HL-60 (cell line): Measurements from ENCODE around the gene RXFP4.

Experiments used
- DNase-seq, 2 experiments: peaks; one replicate each; pipeline ENCODE4 v3.0.0-alpha.2; 2010 to 2020; ENCODE audit warnings: low read depth in 1 of 2, low spot score in 1 of 2
- H3K27ac ChIP-seq: fragments of 250-450 bp; sonication (Bioruptor Pico); replicated peaks from 2 replicates; pipeline ENCODE4 v1.5.1; 2020; ENCODE audit warnings: mild to moderate bottlenecking, moderate library complexity
- H3K27me3 ChIP-seq: fragments of 250-450 bp; sonication (Bioruptor Pico); 2 replicates; pipeline ENCODE4 v1.5.1; 2021; ENCODE audit warnings: mild to moderate bottlenecking, moderate library complexity; ENCODE audit not compliant: insufficient read depth, poor library complexity, severe bottlenecking
- H3K4me3 ChIP-seq: replicated peaks from 2 replicates; pipeline ENCODE4 v1.5.1; 2011; ENCODE audit warnings: mild to moderate bottlenecking, control low read depth, low read length; ENCODE audit not compliant: insufficient read depth
- GABPA ChIP-seq: IDR thresholded peaks from 2 replicates; pipeline ENCODE4 v1.6.1; 2012; ENCODE audit warnings: low read depth
- POLR2AphosphoS5 ChIP-seq: IDR thresholded peaks from 2 replicates; pipeline ENCODE4 v1.6.1; 2012; ENCODE audit warnings: low read depth
- SPI1 ChIP-seq: IDR thresholded peaks from 2 replicates; pipeline ENCODE4 v1.6.1; 2012; ENCODE audit warnings: low read depth, mild to moderate bottlenecking, borderline replicate concordance
- TF ChIP-seq, protein P1 (sequence below): IDR thresholded peaks from 2 replicates; pipeline ENCODE4 v1.6.1; 2012; ENCODE audit warnings: low read depth; ENCODE audit not compliant: insufficient replicate concordance
- TF ChIP-seq, protein P2 (sequence below): IDR thresholded peaks from one replicate; pipeline ENCODE4 v1.5.1; 2011; ENCODE audit warnings: low read length, control low read depth, inconsistent platforms; ENCODE audit not compliant: insufficient read depth

The RXFP4 gene

DNA sequence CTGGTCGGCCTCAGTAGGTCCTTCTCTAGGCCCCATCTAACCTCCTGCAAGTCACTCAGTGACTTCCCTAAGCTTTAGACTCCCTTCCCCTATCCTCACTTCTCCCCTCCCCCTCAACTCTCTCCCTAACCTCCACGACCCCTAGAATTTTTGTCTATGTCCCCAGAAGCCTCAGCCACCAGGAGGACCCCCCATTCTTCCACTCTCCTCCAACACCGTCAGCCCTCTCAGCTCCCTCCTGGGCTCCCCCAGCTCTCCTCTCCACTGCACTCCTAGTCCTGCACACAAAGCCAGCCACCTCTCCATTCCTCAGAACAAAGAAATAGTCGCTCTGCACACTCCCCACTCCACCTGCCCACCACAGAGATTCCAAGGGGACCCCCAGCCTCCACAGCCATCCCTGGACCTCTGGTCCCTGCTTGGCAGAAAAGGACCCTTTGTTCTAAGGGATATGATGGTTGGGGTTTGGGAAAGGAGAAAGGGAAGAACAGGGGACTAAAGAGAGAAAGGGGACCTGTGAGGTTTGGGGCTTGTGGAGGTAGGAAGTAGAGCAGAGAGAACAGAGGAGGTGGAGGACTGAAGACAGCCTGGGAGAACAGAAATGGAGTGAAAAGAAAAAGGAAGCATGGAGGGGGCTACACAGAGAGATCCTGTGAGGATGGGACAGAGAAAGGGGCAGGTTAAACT is 34.1 kb downstream of the RXFP4 start:
- Histone ChIP-seq H3K4me3 (peak overlapping the region; percentile 84), H3K27ac (peak overlapping the region; percentile 100), H3K27me3 (no peaks in the 10 kb centered on the region)
- TF ChIP-seq GABPA (no peak), SPI1 (peak; percentile 50; the same call in 1 of the 2 replicates), POLR2AphosphoS5 (no peak; the same call in 1 of the 2 replicates)
- TF ChIP-seq, protein P1, sequence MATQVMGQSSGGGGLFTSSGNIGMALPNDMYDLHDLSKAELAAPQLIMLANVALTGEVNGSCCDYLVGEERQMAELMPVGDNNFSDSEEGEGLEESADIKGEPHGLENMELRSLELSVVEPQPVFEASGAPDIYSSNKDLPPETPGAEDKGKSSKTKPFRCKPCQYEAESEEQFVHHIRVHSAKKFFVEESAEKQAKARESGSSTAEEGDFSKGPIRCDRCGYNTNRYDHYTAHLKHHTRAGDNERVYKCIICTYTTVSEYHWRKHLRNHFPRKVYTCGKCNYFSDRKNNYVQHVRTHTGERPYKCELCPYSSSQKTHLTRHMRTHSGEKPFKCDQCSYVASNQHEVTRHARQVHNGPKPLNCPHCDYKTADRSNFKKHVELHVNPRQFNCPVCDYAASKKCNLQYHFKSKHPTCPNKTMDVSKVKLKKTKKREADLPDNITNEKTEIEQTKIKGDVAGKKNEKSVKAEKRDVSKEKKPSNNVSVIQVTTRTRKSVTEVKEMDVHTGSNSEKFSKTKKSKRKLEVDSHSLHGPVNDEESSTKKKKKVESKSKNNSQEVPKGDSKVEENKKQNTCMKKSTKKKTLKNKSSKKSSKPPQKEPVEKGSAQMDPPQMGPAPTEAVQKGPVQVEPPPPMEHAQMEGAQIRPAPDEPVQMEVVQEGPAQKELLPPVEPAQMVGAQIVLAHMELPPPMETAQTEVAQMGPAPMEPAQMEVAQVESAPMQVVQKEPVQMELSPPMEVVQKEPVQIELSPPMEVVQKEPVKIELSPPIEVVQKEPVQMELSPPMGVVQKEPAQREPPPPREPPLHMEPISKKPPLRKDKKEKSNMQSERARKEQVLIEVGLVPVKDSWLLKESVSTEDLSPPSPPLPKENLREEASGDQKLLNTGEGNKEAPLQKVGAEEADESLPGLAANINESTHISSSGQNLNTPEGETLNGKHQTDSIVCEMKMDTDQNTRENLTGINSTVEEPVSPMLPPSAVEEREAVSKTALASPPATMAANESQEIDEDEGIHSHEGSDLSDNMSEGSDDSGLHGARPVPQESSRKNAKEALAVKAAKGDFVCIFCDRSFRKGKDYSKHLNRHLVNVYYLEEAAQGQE, result no peak
- TF ChIP-seq, protein P2, sequence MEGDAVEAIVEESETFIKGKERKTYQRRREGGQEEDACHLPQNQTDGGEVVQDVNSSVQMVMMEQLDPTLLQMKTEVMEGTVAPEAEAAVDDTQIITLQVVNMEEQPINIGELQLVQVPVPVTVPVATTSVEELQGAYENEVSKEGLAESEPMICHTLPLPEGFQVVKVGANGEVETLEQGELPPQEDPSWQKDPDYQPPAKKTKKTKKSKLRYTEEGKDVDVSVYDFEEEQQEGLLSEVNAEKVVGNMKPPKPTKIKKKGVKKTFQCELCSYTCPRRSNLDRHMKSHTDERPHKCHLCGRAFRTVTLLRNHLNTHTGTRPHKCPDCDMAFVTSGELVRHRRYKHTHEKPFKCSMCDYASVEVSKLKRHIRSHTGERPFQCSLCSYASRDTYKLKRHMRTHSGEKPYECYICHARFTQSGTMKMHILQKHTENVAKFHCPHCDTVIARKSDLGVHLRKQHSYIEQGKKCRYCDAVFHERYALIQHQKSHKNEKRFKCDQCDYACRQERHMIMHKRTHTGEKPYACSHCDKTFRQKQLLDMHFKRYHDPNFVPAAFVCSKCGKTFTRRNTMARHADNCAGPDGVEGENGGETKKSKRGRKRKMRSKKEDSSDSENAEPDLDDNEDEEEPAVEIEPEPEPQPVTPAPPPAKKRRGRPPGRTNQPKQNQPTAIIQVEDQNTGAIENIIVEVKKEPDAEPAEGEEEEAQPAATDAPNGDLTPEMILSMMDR, result no peak
- peak; percentile 42 to 82 for DNase-seq

DNA sequence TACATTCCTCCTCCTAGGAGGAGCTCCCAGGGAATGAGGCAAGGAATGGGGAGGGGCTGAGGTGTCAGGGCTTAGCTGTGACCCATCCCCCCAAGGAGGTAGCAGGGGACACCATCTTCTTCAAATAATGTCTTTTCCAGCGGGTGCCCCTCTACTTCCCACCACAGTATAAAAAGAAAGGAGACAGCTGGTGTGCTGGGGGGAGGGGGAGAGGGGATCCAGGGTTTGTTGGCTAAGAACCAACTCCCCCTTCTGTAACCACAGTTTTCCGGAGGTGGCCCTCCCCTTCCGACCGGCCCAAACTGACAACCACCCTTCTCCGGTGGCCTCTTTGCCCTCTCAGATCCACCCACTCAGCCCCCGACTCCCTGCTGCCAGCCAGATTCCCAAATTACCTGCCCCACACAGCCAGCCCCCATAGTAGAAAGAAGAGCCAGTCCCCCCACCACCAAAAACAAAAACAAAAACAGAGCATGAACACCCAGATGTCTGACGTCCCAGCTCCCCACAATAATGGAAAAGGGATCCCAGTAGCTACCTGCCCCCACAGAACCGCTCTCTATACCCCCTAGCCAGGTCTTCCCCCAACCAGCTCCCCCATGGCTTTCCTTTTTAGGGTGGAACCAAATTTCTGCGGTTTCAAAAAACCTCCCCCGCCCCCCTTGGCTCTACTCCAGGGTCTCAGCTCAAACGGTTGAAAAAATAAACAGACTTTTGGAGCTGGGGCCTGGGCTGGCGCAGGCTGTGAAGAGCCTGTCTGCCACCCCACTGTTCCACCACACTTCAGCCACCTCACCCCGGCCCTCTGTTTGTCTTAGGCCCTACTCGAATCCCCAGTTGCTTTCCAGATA is 34.8 kb downstream of the RXFP4 start:
- peak overlapping the region; percentile 84 for H3K4me3 ChIP-seq
- peak; percentile 62 to 93 for DNase-seq

DNA sequence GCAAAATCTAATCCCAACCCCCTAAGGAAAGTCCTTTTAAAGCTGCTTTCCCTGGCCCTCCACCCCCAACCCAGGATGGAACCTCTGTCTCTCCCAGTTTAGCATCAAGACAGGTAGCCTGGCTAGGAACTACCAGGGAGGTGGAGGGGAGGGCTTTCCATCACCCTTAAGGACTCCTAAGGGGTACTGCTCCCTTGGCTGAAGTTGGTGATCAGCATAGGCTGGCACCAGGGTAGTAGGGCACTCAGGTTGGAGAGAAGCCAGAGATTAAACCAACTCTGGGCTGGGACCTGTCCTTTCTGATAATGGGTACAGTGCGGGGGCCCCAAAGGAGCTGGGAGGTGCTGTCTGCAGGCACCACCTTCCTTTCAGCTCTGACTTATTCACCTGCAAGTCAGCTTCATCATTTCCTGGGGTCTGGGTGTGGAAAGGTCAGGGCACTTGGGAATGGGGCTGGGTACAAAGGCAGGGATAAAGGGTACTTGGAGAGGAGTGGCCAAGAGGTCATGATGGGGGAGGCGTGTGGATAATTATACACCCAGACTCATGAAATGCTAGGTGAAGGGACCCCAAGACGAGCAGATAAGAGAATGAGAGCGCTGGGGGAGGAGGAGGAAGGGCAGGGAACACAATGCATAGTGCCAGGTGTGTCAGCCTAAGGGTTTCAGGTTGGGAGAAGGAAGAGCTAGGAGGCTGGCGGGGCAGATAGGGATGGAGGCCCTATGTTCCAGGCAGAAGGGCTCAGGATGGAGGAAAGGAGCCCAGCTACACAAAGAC is 35.7 kb downstream of the RXFP4 start:
- DNase-seq, result peak; percentile 30 to 33
- peak overlapping the region; percentile 84 for H3K4me3 ChIP-seq
- peak overlapping the region; percentile 100 for H3K27ac ChIP-seq
- H3K27me3 ChIP-seq, result no peaks in the 10 kb centered on the region
- TF ChIP-seq, protein P1, result peak; percentile 48
- TF ChIP-seq, protein P2, result no peak
- TF ChIP-seq GABPA (0 out of 2 replicates have a peak, but pooled peaks have one; percentile 8), POLR2AphosphoS5 (peak; percentile 63)

More for the DNA sequence above, 34.8 kb downstream of the RXFP4 start:
- TF ChIP-seq POLR2AphosphoS5, result peak; percentile 72
- TF ChIP-seq, protein P1, result no peak
- TF ChIP-seq GABPA, result 0 out of 2 replicates have a peak, but pooled peaks have one; percentile 5
- Histone ChIP-seq H3K27ac (peak overlapping the region; percentile 100), H3K27me3 (no peaks in the 10 kb centered on the region)
